Raji (cell line): Measurements from ENCODE around the gene ZNF710.

Experiments
- POLR2A ChIP-seq: IDR thresholded peaks from 2 replicates; pipeline ENCODE4 v1.6.1; 2011; ENCODE audit warnings: low read depth, low read length, control low read depth; ENCODE audit not compliant: insufficient read depth

The ZNF710 gene

GRCh38 chr15:89982315-89983055 lies 18.6 kb upstream of the ZNF710 start:
- TF ChIP-seq POLR2A: no peak

- TF ChIP-seq POLR2A: no peak
Measured at GRCh38 chr15:89984001-89984400, 17.1 kb upstream of the ZNF710 start.

- TF ChIP-seq POLR2A: no peak
Measured at GRCh38 chr15:89984421-89985010, 16.6 kb upstream of the ZNF710 start.

- no peak for TF ChIP-seq POLR2A
Measured at GRCh38 chr15:89985111-89985510, 16.0 kb upstream of the ZNF710 start.

- no peak for TF ChIP-seq POLR2A
Measured at GRCh38 chr15:89991312-89991711, 9.8 kb upstream of the ZNF710 start.

- TF ChIP-seq POLR2A: no peak
Measured at GRCh38 chr15:89993349-89993748, 7.8 kb upstream of the ZNF710 start.

GRCh38 chr15:89997079-89997478 lies 4.0 kb upstream of the ZNF710 start:
- no peak for TF ChIP-seq POLR2A

- TF ChIP-seq POLR2A: no peak
Measured at GRCh38 chr15:89998141-89998661, 2.9 kb upstream of the ZNF710 start.

- TF ChIP-seq POLR2A: no peak
Measured at GRCh38 chr15:89998923-89999675, 2.0 kb upstream of the ZNF710 start.

GRCh38 chr15:89999676-90000185 lies 1.4 kb upstream of the ZNF710 start:
- TF ChIP-seq POLR2A: no peak

GRCh38 chr15:90000186-90001001 lies 730 bp upstream of the ZNF710 start:
- TF ChIP-seq POLR2A: no peak

GRCh38 chr15:90001683-90002427 lies 731 bp downstream of the ZNF710 start:
- no peak for TF ChIP-seq POLR2A

GRCh38 chr15:90002428-90002844 lies 1.3 kb downstream of the ZNF710 start:
- TF ChIP-seq POLR2A: no peak

GRCh38 chr15:90003736-90004135 lies 2.6 kb downstream of the ZNF710 start:
- no peak for TF ChIP-seq POLR2A
